GM12875 (cell line): ENCODE measurements around the gene PLA2G12B.

Experiments used
- H3K4me3 ChIP-seq: one replicate; pipeline ENCODE4 v1.5.1; 2011; ENCODE audit warnings: low read depth, low read length, control low read depth
- TF ChIP-seq, protein P1 (sequence below): IDR thresholded peaks from 2 replicates; pipeline ENCODE4 v1.5.1; 2011; ENCODE audit warnings: low read depth, mild to moderate bottlenecking, control low read depth, inconsistent platforms, low read length, moderate library complexity, borderline replicate concordance; ENCODE audit not compliant: insufficient read depth

The PLA2G12B gene

DNA sequence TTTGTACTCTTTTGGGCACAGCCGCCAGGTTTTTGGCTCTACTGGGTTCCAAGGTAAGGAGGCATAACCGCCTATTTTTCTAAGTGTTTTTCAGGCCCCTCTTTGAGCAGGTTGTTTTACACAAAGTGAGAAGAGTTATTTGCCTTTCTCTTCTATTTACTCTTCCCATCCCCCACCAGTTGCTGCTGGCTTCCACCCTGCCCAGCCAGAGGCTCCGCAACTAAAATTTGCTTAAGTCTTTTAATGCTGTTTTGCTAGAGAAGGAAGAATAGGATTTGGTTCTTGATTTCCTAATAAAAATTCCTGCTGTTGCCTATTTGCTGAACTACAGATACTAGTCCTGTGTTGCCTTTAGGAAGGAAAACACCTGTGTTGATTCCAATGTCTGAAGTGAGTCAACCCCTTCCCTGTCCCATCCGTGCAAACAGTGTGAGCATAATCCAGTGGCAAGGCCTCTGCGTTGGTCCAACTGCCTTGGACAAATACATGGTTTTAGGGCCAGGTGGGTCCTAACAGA is 1.9 kb downstream of the PLA2G12B start:
- H3K4me3 ChIP-seq, result no peak overlapping the region
- TF ChIP-seq, protein P1, sequence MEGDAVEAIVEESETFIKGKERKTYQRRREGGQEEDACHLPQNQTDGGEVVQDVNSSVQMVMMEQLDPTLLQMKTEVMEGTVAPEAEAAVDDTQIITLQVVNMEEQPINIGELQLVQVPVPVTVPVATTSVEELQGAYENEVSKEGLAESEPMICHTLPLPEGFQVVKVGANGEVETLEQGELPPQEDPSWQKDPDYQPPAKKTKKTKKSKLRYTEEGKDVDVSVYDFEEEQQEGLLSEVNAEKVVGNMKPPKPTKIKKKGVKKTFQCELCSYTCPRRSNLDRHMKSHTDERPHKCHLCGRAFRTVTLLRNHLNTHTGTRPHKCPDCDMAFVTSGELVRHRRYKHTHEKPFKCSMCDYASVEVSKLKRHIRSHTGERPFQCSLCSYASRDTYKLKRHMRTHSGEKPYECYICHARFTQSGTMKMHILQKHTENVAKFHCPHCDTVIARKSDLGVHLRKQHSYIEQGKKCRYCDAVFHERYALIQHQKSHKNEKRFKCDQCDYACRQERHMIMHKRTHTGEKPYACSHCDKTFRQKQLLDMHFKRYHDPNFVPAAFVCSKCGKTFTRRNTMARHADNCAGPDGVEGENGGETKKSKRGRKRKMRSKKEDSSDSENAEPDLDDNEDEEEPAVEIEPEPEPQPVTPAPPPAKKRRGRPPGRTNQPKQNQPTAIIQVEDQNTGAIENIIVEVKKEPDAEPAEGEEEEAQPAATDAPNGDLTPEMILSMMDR, result no peak

DNA sequence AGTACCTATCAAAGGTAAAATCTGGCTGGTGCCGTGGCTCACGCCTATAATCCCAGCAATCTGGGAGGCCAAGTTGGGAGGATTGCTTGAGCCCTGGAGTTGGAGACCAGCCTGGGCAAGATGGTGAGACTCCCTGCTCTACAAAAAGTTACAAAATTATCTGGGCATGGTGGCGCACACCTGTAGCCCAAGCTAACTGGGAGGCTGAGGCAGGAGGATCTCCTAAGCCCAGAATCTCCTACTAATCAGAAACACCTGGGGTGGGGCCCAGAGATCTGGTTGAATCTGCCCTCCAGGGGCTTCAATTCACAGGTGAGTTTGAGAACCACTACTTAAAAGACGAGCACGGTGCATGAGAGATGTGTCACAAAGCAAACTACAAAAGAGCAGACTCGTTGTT is 2.4 kb downstream of the PLA2G12B start:
- TF ChIP-seq, protein P1, result no peak
- H3K4me3 ChIP-seq, result no peak overlapping the region

DNA sequence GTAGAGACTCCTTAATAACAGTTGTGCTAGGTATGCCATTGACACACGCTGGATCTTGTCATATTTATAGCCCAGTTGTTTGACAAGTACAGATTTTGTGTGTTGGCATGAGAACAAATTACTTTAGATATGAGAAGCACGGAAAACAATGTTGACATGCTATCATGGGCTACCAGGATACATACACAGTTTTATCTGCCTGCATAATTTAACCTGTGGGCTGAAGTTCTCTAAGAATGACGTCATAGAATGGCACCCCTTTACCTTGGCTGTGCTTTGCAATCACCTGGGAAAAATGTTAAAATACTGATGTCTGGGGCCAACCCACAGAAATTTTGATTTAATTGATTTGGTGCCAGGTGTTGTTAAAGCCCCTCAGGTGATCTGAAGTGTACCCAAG is 2.8 kb downstream of the PLA2G12B start:
- TF ChIP-seq, protein P1, result no peak
- no peak overlapping the region for H3K4me3 ChIP-seq

DNA sequence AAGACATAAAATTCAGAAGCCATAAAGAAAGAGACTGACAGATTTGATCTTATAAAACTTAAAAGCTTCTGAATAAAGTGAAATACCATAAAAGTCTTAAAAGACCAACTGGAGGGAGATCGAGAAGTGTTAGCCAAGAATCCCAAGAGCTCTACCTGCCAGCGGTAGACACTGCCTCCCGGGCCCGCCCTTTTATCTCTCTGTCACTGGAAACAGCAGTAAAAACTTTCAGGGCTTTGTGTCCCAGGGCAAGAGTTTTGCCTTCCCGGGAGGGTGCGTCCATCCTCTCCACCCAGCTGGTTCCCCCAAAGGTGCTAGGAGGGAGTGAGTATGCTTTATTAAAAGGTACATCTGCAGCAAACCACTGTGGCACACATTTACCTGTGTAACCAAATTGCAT is 5.8 kb downstream of the PLA2G12B start:
- H3K4me3 ChIP-seq, result no peak overlapping the region
- TF ChIP-seq, protein P1, result no peak

DNA sequence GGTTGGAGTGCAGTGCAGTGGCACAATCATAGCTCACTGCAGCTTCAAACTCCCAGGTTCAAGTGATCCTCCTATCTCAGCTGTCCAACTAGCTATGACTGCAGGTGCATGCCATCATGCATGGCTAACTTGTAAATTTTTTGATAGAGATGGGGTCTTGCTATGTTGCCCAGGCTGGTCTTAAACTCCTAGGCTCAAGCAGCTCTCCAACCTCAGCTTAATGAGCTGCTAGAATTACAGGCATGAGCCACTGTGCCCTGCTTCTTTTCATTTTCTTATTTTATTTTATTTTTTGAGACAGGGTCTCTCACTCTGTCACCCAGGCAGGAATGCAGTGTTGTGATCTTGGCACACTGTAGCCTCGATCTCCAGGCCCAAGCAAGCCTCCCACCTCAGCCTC is 7.6 kb downstream of the PLA2G12B start:
- no peak overlapping the region for H3K4me3 ChIP-seq
- TF ChIP-seq, protein P1, result no peak

DNA sequence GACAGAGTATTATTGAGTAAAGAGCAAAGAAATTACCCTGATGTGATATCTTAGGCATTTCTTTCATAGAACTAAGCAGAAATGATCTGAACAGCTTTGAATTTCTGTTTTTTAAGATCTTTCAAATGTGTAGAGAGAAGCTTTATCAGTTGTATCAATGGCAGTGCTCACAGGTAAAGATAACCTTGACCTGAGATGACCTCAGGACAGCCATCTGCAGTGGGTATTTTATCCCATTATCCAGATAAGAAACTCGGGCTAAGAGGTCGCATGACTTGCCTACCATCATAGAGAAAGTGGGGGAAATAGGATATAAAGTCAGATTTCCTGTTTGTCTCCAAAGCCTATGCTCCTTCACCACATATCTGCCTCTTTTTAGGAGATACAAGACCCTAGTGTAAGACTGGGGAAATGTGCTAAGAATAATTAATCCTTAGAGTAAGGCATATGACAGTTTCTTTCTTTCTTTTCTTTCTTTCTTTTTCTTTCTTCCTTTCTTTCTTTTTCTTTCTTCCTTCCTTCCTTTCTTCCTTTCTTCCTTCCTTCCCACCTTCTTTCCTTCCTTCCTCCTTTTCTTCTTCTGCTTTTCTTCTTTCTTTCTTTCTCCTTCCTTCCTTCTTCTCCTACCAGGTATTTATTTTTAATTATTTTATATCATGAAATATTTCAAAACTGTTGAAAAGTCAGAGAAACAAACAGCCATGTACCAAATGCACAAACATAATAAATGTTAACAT is 10.9 kb downstream of the PLA2G12B start:
- TF ChIP-seq, protein P1, result no peak
- H3K4me3 ChIP-seq, result no peak overlapping the region

DNA sequence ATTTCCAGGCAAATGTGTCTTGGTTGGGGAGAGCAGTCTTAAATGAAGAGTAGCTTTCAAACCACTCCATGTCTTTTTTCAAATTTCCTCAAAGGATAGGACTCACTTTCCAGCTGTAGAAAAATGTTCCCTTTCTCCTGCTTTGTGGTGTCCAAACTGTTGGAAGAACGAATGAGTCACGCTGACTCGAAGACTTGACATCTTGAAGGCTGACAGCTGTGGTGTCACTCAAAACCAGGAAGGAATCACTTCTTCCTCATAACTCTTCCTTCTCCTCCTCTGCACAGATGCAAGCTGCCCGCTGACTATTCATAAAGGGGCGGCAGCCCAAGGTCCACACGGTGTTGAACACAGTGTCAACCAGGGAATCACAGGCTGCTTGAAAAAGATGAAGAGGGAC is 19.2 kb downstream of the PLA2G12B start:
- TF ChIP-seq, protein P1, result no peak

More for the DNA sequence above, 19.2 kb downstream of the PLA2G12B start:
- H3K4me3 ChIP-seq, result no peak overlapping the region
